ENCODE results near the gene NFATC3. TPM values are rescaled to one million over a fixed set of nuclear protein-coding genes. Genes with fewer than 3 reads are reported as not detected.
"Not testable (repeated sequence)": the region's sequence is repeated elsewhere in the genome, so short reads cannot be mapped to it uniquely, and the experiment has no call there.

The NFATC3 gene
- total and polyA plus RNA-seq, 2 experiments from 2014 or later, result 13.1 to 35.9 TPM

GRCh38 chr16:68091380-68092261 is 6.5 kb downstream of the NFATC3 start:
- H2AFZ ChIP-seq, result no peak overlapping the region
- DNase-seq (ENCODE audit: low spot score), result no peak
- WGBS (ENCODE audit: low lambda C conversion rate, missing lambda C conversion rate), result 90% methylated on average over 5 of the region's 5 CpGs

GRCh38 chr16:68092275-68092674 is 7.1 kb downstream of the NFATC3 start:
- Histone ChIP-seq H3K4me1 (ENCODE audit: insufficient read depth) (peaks cover 22% of the 10 kb centered on the region), H3K79me2 (peaks cover 99% of the 10 kb centered on the region), H3K27ac (peak overlapping the region; percentile 19), H4K20me1 (ENCODE audit: insufficient read depth, poor library complexity, severe bottlenecking) (peaks cover 43% of the 10 kb centered on the region)
- not testable (repeated sequence) for H3K9me2 ChIP-seq (replicated peaks; ENCODE audit: insufficient read depth); H3K4me3 ChIP-seq; H3K9me3 ChIP-seq (ENCODE audit: low read depth); DNase-seq (ENCODE audit: low spot score); H3K36me3 ChIP-seq (replicated peaks; ENCODE audit: insufficient read depth, low read depth); H2AFZ ChIP-seq; H3K4me2 ChIP-seq; H3K27me3 ChIP-seq
- WGBS (ENCODE audit: low lambda C conversion rate, missing lambda C conversion rate), result 97% methylated on average over 10 of the region's 10 CpGs

More at GRCh38 chr16:68091380-68092261, 6.5 kb downstream of the NFATC3 start:
- H3K79me2 ChIP-seq, result peaks cover 100% of the 10 kb centered on the region
- H3K4me2 ChIP-seq, result peak overlapping the region; percentile 21
- peak overlapping the region; percentile 19 for H3K27ac ChIP-seq
- no peaks in the 10 kb centered on the region for H3K36me3 ChIP-seq (replicated peaks; ENCODE audit: insufficient read depth, low read depth)
- no peaks in the 10 kb centered on the region for H3K9me3 ChIP-seq (ENCODE audit: low read depth)
- no peaks in the 10 kb centered on the region for H3K9me2 ChIP-seq (replicated peaks; ENCODE audit: insufficient read depth)
- H3K4me3 ChIP-seq, result no peak overlapping the region
- no peaks in the 10 kb centered on the region for H3K27me3 ChIP-seq
- peaks cover 22% of the 10 kb centered on the region for H3K4me1 ChIP-seq (ENCODE audit: insufficient read depth)
- TF ChIP-seq CTCF (IDR thresholded peaks at IDR 0.05; ENCODE audit: poor library complexity) (no peak), EZH2 (IDR thresholded peaks at IDR 0.05; ENCODE audit: borderline replicate concordance) (no peak), EZH2phosphoT487 (IDR thresholded peaks at IDR 0.05; ENCODE audit: low read depth, severe bottlenecking, unreplicated experiment) (no peak)
- H4K20me1 ChIP-seq (ENCODE audit: insufficient read depth, poor library complexity, severe bottlenecking), result peaks cover 49% of the 10 kb centered on the region

- no peak for TF ChIP-seq EZH2 (IDR thresholded peaks at IDR 0.05; ENCODE audit: borderline replicate concordance)
- peak; percentile 46 for TF ChIP-seq CTCF (IDR thresholded peaks at IDR 0.05; ENCODE audit: poor library complexity)
- no peak overlapping the region for H2AFZ ChIP-seq
- peaks cover 22% of the 10 kb centered on the region for H3K4me1 ChIP-seq (ENCODE audit: insufficient read depth)
- WGBS (ENCODE audit: low lambda C conversion rate, missing lambda C conversion rate), result 79% methylated on average over 5 of the region's 5 CpGs
- H3K27me3 ChIP-seq, result no peaks in the 10 kb centered on the region
- no peaks in the 10 kb centered on the region for H3K9me2 ChIP-seq (replicated peaks; ENCODE audit: insufficient read depth)
- H3K4me2 ChIP-seq, result no peak overlapping the region
- DNase-seq (ENCODE audit: low spot score), result no peak
- peaks cover 41% of the 10 kb centered on the region for H4K20me1 ChIP-seq (ENCODE audit: insufficient read depth, poor library complexity, severe bottlenecking)
- H3K9me3 ChIP-seq (ENCODE audit: low read depth), result no peaks in the 10 kb centered on the region
- H3K79me2 ChIP-seq, result peaks cover 99% of the 10 kb centered on the region
- no peaks in the 10 kb centered on the region for H3K36me3 ChIP-seq (replicated peaks; ENCODE audit: insufficient read depth, low read depth)
- no peak overlapping the region for H3K27ac ChIP-seq
- no peak overlapping the region for H3K4me3 ChIP-seq
Observed at GRCh38 chr16:68093816-68094613, 8.8 kb downstream of the NFATC3 start.

- Histone ChIP-seq H3K4me2 (no peak overlapping the region), H3K79me2 (peaks cover 99% of the 10 kb centered on the region)
Observed at GRCh38 chr16:68094614-68094934, 9.4 kb downstream of the NFATC3 start.

More at GRCh38 chr16:68094614-68094934, 9.4 kb downstream of the NFATC3 start:
- Histone ChIP-seq H3K9me3 (ENCODE audit: low read depth) (no peaks in the 10 kb centered on the region), H4K20me1 (ENCODE audit: insufficient read depth, poor library complexity, severe bottlenecking) (peaks cover 45% of the 10 kb centered on the region), H3K27me3 (no peaks in the 10 kb centered on the region), H3K27ac (no peak overlapping the region), H3K36me3 (replicated peaks; ENCODE audit: insufficient read depth, low read depth) (no peaks in the 10 kb centered on the region), H3K4me1 (ENCODE audit: insufficient read depth) (peaks cover 20% of the 10 kb centered on the region), H3K4me3 (no peak overlapping the region), H2AFZ (no peak overlapping the region), H3K9me2 (replicated peaks; ENCODE audit: insufficient read depth) (no peaks in the 10 kb centered on the region)
- no peak for TF ChIP-seq EZH2phosphoT487 (IDR thresholded peaks at IDR 0.05; ENCODE audit: low read depth, severe bottlenecking, unreplicated experiment)
- TF ChIP-seq CTCF (IDR thresholded peaks at IDR 0.05; ENCODE audit: poor library complexity), result no peak
- WGBS (ENCODE audit: low lambda C conversion rate, missing lambda C conversion rate), result 97% methylated on average over 4 of the region's 4 CpGs
- no peak for DNase-seq (ENCODE audit: low spot score)
